PC-3 (cell line): ENCODE measurements around the gene ANKLE1.

Experiments
- CTCF ChIP-seq: fragments of 300-600 bp; sonication (generic); conservative IDR thresholded peaks from 2 replicates; pipeline ENCODE4 v1.5.1; 2017; ENCODE audit warnings: antibody characterized with exemption, low read depth, mild to moderate bottlenecking, low read length
- EZH2 ChIP-seq: fragments of 300-600 bp; sonication (generic); IDR thresholded peaks from one replicate; pipeline ENCODE4 v1.6.1; 2017; ENCODE audit warnings: antibody characterized with exemption, mild to moderate bottlenecking, low read length; ENCODE audit not compliant: unreplicated experiment
- EZH2phosphoT487 ChIP-seq: fragments of 300-600 bp; sonication (generic); IDR thresholded peaks from 2 replicates; pipeline ENCODE4 v1.6.1; 2018; ENCODE audit warnings: mild to moderate bottlenecking, antibody characterized with exemption, low read length, borderline replicate concordance

- peak; percentile 87 for TF ChIP-seq CTCF
- TF ChIP-seq EZH2: no peak
- TF ChIP-seq EZH2phosphoT487: no peak
Measured at GRCh38 chr19:17282488-17283125, 906 bp downstream of the ANKLE1 start.
